HG03457 (cell line): Measurements from ENCODE around the gene AJAP1.

Experiments used
- ATAC-seq: cut with Tn5 transposase; IDR thresholded peaks from one replicate; pipeline ENCODE4 v1.9.1; 2021; ENCODE audit warnings: moderate number of reproducible peaks; ENCODE audit not compliant: unreplicated experiment

The AJAP1 gene

GRCh38 chr1:4677608-4678007 lies 23.2 kb downstream of the AJAP1 start:
- ATAC-seq: no peak

DNA sequence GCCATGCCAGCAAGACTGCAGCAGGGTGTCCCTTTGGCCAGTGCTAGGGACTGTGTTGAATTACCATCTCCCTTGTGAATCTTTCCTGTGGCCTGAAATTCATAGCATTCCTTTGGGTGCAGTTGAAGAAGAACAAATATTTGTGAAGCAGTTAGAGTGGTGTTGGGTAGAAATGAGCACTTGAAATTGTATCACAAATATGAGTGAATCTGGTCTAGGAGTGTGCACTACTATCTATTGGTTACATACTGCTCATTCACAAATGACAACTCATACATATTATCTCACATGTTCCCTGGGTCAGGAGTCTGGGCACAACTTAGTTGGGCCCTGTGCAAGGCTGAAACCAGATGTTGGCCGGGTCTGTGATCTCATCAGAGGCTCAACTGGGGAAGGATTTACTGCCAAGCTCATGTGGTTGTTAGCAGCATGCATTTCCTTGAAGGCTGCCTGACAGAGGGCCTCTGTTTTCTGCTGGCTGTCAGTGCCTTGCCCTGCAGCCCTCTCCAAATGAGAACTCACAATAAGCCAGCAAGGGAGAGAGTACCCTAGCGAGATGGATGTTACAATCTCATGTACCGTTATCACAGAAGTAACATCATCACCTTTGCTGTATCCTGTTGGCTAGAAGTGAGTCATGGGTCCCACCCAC lies 23.8 kb downstream of the AJAP1 start:
- ATAC-seq: no peak

DNA sequence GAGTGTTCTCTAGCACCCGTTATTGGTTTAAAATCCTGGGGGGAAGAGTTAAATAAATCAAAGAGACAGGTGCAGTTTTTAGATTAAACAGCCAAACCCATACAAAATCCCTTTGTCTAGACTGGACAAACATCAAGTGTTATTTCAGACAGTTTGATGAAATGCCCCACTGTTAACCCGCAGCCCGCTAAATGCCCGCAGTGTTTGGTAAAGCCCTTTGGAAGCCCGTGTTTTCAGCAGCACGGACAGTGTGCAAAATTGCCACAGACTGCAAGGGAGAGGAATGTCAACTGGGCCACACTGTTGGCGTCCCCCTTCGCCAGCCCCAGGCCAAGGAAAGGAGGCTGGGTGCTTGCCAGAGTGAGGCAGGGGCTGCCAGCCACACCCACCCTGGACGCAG lies 26.6 kb downstream of the AJAP1 start:
- ATAC-seq: no peak

GRCh38 chr1:4682607-4683220 lies 28.3 kb downstream of the AJAP1 start:
- ATAC-seq: no peak

- no peak for ATAC-seq
Measured at GRCh38 chr1:4684136-4684535, 29.7 kb downstream of the AJAP1 start.

DNA sequence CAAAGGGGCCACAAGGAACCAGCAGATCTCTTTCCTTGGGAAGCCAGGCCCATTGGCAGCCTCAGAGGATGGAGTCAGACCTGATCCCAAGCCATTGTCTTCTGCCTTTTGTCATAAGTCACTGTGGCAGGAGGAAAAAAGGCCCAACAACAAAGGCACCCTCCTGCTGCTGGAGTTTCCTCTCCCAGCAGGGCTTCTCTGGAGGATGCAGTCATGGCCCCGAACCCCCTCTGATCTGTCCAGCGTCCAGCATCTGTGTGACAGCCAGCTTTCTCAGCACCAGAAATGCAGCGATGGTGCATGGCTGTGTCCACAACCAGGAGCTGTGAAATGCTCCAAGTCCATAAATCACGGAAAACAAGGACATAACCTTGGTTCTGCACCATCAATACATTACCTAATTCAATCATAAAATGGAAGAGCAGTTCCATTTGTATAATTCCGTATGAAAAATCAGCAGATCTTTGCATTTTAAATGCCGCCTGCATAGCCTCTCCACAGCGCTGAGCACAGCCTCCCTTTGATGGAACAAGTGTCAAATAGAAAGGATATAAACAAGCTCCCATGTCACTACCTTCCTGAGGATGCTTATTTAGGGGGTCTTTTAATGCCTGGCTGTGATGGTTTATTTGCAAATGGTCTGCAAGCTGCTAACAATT lies 30.6 kb downstream of the AJAP1 start:
- ATAC-seq: no peak

DNA sequence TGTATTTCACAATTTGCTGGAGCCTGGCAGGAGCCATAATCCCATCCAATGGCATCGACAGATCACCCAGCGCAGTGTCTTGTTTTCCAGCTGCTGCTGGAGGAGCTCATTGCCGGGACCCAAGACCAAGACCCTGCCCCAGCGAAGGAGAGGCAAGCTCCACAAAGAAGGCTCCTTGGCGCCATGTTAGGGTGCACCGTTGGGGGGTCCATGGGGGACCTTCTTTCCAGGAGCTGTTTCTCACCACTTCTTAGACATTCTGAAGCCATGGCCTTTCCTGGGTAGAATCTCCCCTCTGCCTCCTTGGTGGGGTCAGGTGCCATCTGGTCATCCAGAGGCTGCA lies 31.1 kb downstream of the AJAP1 start:
- ATAC-seq: no peak

- ATAC-seq: no peak
Measured at GRCh38 chr1:4687943-4688342, 33.5 kb downstream of the AJAP1 start.

DNA sequence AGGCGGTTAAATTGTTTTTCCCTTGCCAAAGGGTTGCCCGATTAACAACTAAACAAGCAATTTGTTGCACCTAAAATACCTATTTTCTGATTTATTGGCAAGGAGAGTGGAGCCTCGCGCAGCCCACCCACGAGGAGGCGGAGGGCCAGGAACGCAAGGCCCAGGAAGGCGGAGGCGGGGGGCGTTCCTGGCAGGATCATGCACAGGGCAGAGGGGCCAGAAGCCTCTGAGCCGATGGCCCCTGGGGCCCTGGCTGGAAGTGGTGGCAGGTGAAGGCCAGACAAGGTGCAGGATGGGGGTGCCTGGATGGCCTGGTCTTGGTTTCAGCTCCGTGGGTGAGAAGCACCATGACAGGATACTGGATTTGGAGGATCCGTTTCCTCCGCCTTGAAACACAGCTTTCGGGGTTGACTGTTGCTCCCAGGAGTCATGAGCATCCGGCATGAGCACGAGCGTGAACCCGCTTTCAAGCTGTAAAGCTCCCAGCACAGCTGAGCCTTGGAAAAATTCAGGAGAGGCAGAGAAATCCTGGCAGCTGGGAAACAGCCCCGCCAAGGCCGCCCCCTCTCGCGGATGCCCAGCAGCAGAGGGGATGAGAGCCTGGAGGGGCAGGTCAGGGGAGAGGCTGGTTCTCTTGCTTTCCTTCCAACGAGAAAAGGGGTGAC lies 35.0 kb downstream of the AJAP1 start:
- no peak for ATAC-seq

- ATAC-seq: no peak
Measured at GRCh38 chr1:4689941-4690635, 35.7 kb downstream of the AJAP1 start.

- no peak for ATAC-seq
Measured at GRCh38 chr1:4690951-4691675, 36.7 kb downstream of the AJAP1 start.

- no peak for ATAC-seq
Measured at GRCh38 chr1:4691766-4692405, 37.5 kb downstream of the AJAP1 start.

DNA sequence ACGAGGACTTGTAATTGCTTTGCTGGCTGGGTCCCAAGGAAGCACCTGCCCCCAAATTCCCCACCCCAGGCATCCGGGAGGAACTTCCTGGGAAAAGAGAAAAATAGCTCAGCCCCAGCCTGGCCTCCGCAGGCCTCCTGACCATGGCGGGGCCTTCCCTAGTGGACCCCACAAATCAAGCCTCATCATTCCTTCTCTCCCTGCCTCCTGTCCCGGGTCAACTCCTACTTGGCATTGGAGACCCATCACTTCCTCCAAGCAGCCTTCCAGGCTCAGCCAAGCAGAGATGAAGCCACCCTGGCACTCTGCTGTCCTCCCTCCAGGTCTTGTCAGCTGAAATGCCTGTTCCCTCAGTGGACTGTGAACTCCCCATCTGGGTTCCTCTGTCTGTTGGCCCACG lies 38.0 kb downstream of the AJAP1 start:
- no peak for ATAC-seq

DNA sequence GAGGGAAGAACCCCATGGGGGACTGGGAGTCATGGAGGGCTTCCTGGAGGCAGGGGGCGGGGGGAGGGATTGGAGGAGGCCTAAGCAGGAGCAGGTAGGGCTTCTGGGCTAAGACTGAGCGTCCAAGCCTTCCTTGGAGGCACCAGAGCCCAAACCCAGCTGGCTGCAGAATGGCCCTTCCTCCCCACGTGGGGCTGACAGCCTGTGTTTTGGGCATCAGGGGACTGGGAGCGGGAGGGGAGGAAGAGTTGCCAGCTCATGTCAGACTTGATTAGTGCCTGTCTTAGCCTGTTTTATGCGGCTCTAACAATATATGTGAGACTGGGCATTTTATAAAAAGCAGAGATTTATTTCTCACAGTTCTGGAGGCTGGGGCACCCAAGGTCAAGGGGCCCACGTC lies 38.9 kb downstream of the AJAP1 start:
- ATAC-seq: no peak

- no peak for ATAC-seq
Measured at GRCh38 chr1:4693891-4694290, 39.5 kb downstream of the AJAP1 start.

GRCh38 chr1:4694492-4694891 lies 40.1 kb downstream of the AJAP1 start:
- ATAC-seq: no peak

- no peak for ATAC-seq
Measured at GRCh38 chr1:4695241-4695640, 40.8 kb downstream of the AJAP1 start.

- no peak for ATAC-seq
Measured at GRCh38 chr1:4696161-4696745, 41.8 kb downstream of the AJAP1 start.

GRCh38 chr1:4696753-4697152 lies 42.3 kb downstream of the AJAP1 start:
- no peak for ATAC-seq

- ATAC-seq: no peak
Measured at GRCh38 chr1:4697801-4698200, 43.4 kb downstream of the AJAP1 start.
